ENCODE data around the gene ZSCAN31. TPM values are rescaled to one million over a fixed set of nuclear protein-coding genes. Genes with fewer than 3 reads are reported as not detected.

ZSCAN31 gene
- total and polyA plus RNA-seq, 3 donors from 2014 or later = 21.4 to 51.3 (median 29.0) TPM

DNA sequence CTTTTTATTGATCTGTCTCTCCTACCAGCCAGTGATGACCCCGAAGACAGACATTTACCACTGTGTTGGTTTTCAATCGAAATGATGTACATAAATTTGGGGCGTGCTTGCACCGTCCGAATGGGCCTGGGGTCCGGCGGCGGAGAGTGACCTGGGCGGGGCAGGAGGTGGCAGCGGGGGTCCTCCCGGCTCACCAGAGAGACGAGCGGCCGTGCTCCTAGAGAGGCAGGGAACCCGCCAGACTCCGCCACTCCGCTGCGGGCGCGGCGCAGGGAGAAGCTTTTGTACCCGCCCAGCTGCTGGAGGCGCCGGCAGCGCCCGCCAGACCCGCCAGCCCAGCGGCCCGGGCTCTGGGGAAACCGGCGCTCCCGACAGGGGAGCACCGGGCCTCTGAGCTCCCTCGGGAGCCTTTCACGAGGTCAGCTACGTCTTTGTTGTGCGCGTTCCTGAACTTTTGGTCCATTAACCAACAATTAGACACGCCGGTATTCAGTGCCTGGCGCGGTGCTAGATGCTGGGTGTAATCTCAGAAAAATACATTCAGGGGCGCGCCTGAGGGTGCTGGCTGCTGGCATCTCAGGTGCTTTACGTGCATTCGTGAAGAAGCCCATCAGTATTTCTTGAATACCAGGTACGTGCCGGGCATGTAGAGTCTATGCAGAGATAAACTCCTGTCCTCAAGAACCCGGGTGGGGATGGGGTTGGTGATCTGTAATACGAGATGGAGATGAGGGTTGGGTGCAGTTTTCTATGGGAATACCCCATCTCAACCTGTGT is 54.5 kb downstream of the ZSCAN31 start, which contains the start of gene PGBD1:
TSS of gene PGBD1 (plus strand) at position 285 of the 777 bp plus-strand sequence. CDS start 2,242 bp downstream, outside the sequence.
- WGBS, 2 donors = 0 to 1% methylated on average over 36 to 50 of the region's 50 CpGs
- H3K27ac ChIP-seq = peak within 1 kb of the TSS in 1 of 2 donors; percentile 12
- peak within 1 kb of the TSS; percentile 56 to 74 for H3K4me3 ChIP-seq
- no peaks in the 10 kb centered on the region for H3K36me3 ChIP-seq (ENCODE audit: low read depth, missing control alignments)
- H3K9me3 ChIP-seq = no peaks in the 10 kb centered on the region
- peak; percentile 79 for DNase-seq
- H3K27me3 ChIP-seq = no peaks in the 10 kb centered on the region
- TF ChIP-seq POLR2A (IDR thresholded peaks at IDR 0.05) (no peak), CTCF (IDR thresholded peaks at IDR 0.05) (no peak)
- intact Hi-C loops (cut with DNase I; ENCODE audit: low total_unique reads) = no loop called here
- no peaks in the 10 kb centered on the region for H3K4me1 ChIP-seq

DNA sequence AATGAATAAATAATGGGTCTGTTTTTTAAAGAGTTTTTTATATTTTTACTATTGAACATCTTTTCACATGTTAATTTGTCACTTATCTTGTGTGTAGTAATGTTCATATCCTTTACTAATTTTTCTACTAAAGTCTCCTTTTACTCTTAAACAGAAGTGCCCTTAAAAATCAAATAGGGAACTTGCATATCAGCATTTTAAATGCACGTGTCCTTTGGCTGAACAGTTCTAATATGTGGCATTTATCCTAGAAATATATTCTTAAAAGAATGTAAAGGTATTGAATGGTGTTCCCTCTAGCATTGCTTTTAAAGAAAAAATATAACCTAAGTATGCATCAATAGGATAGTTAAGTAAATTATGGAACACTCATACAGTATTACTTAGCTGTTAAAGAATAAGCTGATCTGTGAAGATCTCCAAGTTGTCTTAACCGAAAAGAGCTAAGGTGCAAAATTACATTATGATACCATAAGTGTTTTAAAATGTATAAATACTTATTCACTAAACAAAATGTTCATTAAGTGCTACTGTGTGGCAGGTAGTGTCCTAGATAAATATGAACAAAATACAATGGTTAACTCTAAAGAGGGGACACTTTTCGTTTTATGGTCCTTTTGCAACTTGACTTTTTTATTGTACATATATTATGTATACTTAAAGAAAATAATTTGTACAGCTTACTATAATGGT is 55.2 kb downstream of the ZSCAN31 start:
- Histone ChIP-seq H3K4me3 (peak overlapping the region; percentile 56 to 74), H3K27me3 (no peaks in the 10 kb centered on the region), H3K4me1 (no peaks in the 10 kb centered on the region), H3K27ac (no peak overlapping the region), H3K9me3 (no peaks in the 10 kb centered on the region), H3K36me3 (ENCODE audit: low read depth, missing control alignments) (no peaks in the 10 kb centered on the region)
- intact Hi-C loops (cut with DNase I; ENCODE audit: low total_unique reads) = no loop called here
- no peak for DNase-seq
- 29 to 34% methylated on average over 3 of the region's 3 CpGs for WGBS, 2 donors
- TF ChIP-seq CTCF (IDR thresholded peaks at IDR 0.05) (no peak), POLR2A (IDR thresholded peaks at IDR 0.05) (no peak)

DNA sequence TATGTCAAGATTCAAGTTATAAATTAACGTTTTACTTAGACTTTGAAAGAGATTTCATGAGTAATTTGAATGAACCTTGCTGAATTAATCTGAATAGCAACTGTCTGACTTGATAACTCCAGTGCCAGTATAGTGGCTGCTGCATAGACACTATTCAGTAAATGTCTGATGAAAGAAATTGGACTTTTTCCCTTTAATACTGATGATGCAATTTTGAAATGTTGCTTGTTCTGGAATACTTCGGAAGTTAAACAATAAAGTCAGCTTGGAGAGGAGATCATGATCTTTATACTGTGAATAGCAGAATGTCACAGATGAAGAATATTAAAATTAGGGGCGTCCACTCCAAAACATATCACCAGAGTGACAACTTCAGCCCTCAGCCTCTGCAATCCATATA is 58.2 kb downstream of the ZSCAN31 start:
- Histone ChIP-seq H3K27ac (no peak overlapping the region), H3K4me3 (no peak overlapping the region), H3K27me3 (no peaks in the 10 kb centered on the region), H3K4me1 (no peaks in the 10 kb centered on the region), H3K36me3 (ENCODE audit: low read depth, missing control alignments) (no peaks in the 10 kb centered on the region), H3K9me3 (no peaks in the 10 kb centered on the region)
- intact Hi-C loops (cut with DNase I; ENCODE audit: low total_unique reads) = no loop called here
- no peak for DNase-seq
- TF ChIP-seq CTCF (IDR thresholded peaks at IDR 0.05) = no peak
- TF ChIP-seq POLR2A (IDR thresholded peaks at IDR 0.05) = no peak
- WGBS, 2 donors = 71 to 77% methylated on average over 3 of the region's 3 CpGs

DNA sequence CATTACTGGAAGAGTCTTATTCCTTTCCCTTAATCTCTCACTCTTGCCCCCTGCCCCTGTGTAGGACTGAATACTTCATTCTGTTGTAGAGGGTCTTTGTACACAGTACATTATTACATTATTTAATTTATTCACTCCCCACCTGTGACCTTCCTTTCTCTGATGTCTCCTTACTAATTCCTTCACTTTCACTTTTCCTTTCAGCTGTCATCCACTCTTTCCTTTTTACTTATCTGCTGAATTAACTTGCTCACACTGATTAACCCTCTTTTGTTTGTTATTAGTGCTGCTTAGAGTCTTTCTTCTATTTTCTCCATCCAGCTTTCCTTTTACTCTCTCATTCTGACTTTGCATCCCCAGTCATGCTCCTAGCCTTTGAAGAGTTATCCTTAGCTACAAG is 61.1 kb downstream of the ZSCAN31 start:
- no peaks in the 10 kb centered on the region for H3K4me1 ChIP-seq
- no peak for TF ChIP-seq POLR2A (IDR thresholded peaks at IDR 0.05)
- TF ChIP-seq CTCF (IDR thresholded peaks at IDR 0.05) = no peak
- no peak overlapping the region for H3K4me3 ChIP-seq
- H3K36me3 ChIP-seq (ENCODE audit: low read depth, missing control alignments) = no peaks in the 10 kb centered on the region
- H3K27me3 ChIP-seq = no peaks in the 10 kb centered on the region
- H3K27ac ChIP-seq = no peak overlapping the region
- H3K9me3 ChIP-seq = no peaks in the 10 kb centered on the region
- intact Hi-C loops (cut with DNase I; ENCODE audit: low total_unique reads) = no loop called here
- no peak for DNase-seq

Small RNAs within 50 kb of the gene (small RNA-seq; reads per million reads assigned to genes)
- gene AL021997.1 (0 reads per million in 2 donors), gene AL021997.2 (0 reads per million in 2 donors)

Other genes starting within 250 kb of the ZSCAN31 start
- 1 to 10 TPM; 3.5 to 4.4 TPM for gene ZSCAN16, start 211.5 kb downstream of the ZSCAN31 start, total RNA-seq
- 3.6 TPM for gene ZSCAN16, start 211.5 kb downstream of the ZSCAN31 start, polyA plus RNA-seq (ENCODE audit: insufficient read depth, low read depth, low replicate concordance)
- gene ZKSCAN8, start 194.3 kb downstream of the ZSCAN31 start, total RNA-seq = 10 to 100 TPM; 34.1 to 36.4 TPM
- 20.9 TPM for gene ZKSCAN8, start 194.3 kb downstream of the ZSCAN31 start, polyA plus RNA-seq (ENCODE audit: insufficient read depth, low read depth, low replicate concordance)
- 10 to 100 TPM; 36.5 to 38.2 TPM for gene ZSCAN9, start 110.9 kb downstream of the ZSCAN31 start, total RNA-seq
- gene ZSCAN9, start 110.9 kb downstream of the ZSCAN31 start, polyA plus RNA-seq (ENCODE audit: insufficient read depth, low read depth, low replicate concordance) = 39.6 TPM
- 1 to 10 TPM; 7.2 to 8.8 TPM for gene ZKSCAN4, start 83.9 kb downstream of the ZSCAN31 start, total RNA-seq
- 23.2 TPM for gene ZKSCAN4, start 83.9 kb downstream of the ZSCAN31 start, polyA plus RNA-seq (ENCODE audit: insufficient read depth, low read depth, low replicate concordance)
- gene NKAPL, start 76.9 kb downstream of the ZSCAN31 start, total RNA-seq = 10 to 100 TPM; 19.1 to 30.1 TPM
- gene NKAPL, start 76.9 kb downstream of the ZSCAN31 start, polyA plus RNA-seq (ENCODE audit: insufficient read depth, low read depth, low replicate concordance) = 27.2 TPM
- 10 to 100 TPM; 16.4 to 26.1 TPM for gene ZSCAN26, start 69.0 kb downstream of the ZSCAN31 start, total RNA-seq
- gene ZSCAN26, start 69.0 kb downstream of the ZSCAN31 start, polyA plus RNA-seq (ENCODE audit: insufficient read depth, low read depth, low replicate concordance) = 11.4 TPM
- gene PGBD1, start 54.6 kb downstream of the ZSCAN31 start, total RNA-seq = 1 to 10 TPM; 6.1 to 6.9 TPM
- 4.8 TPM for gene PGBD1, start 54.6 kb downstream of the ZSCAN31 start, polyA plus RNA-seq (ENCODE audit: insufficient read depth, low read depth, low replicate concordance)
- gene ZKSCAN3, start 13.8 kb upstream of the ZSCAN31 start, total RNA-seq = 1 to 10 TPM; 8.1 to 8.3 TPM
- gene ZKSCAN3, start 13.8 kb upstream of the ZSCAN31 start, polyA plus RNA-seq (ENCODE audit: insufficient read depth, low read depth, low replicate concordance) = 5.4 TPM
- 10 to 100 TPM; 12.2 to 12.3 TPM for gene ZSCAN12, start 63.6 kb upstream of the ZSCAN31 start, total RNA-seq
- 7.0 TPM for gene ZSCAN12, start 63.6 kb upstream of the ZSCAN31 start, polyA plus RNA-seq (ENCODE audit: insufficient read depth, low read depth, low replicate concordance)
- 1 to 10 TPM; 8.3 to 9.1 TPM for gene ZSCAN23, start 107.3 kb upstream of the ZSCAN31 start, total RNA-seq
- 2.4 TPM for gene ZSCAN23, start 107.3 kb upstream of the ZSCAN31 start, polyA plus RNA-seq (ENCODE audit: insufficient read depth, low read depth, low replicate concordance)
- gene GPX6, start 179.6 kb upstream of the ZSCAN31 start, total RNA-seq = under 1 TPM; 0.19 to 0.87 TPM
- gene GPX6, start 179.6 kb upstream of the ZSCAN31 start, polyA plus RNA-seq (ENCODE audit: insufficient read depth, low read depth, low replicate concordance) = 0.54 TPM
- 1 to 10 TPM; 1.2 to 8.1 TPM for gene GPX5, start 189.7 kb upstream of the ZSCAN31 start, total RNA-seq
- gene GPX5, start 189.7 kb upstream of the ZSCAN31 start, polyA plus RNA-seq (ENCODE audit: insufficient read depth, low read depth, low replicate concordance) = 8.6 TPM